Mucosa of descending colon (tissue), 3 donors: ENCODE results near the gene ST3GAL4. TPM values are rescaled to one million over a fixed set of nuclear protein-coding genes. Genes with fewer than 3 reads are reported as not detected.
"Not testable (repeated sequence)": the region's sequence is repeated elsewhere in the genome, so short reads cannot be mapped to it uniquely, and the experiment has no call there.

Experiments
- ATAC-seq: fragments of 200-7000 bp; cut with Tn5 transposase; one replicate; pipeline ENCODE4 v1.9.1; 2020; ENCODE audit warnings: mild to moderate bottlenecking, moderate library complexity
- DNase-seq, 3 donors: peaks; one replicate each; pipeline ENCODE4 v3.0.0-alpha.2; 2020
- H3K36me3 ChIP-seq: fragments of 200-600 bp; one replicate; pipeline ENCODE4 v1.8.0; 2021; ENCODE audit warnings: low read depth, mild to moderate bottlenecking
- H3K4me1 ChIP-seq: fragments of 200-600 bp; one replicate; pipeline ENCODE4 v1.8.0; 2021; ENCODE audit warnings: low read depth, mild to moderate bottlenecking
- H3K4me3 ChIP-seq: fragments of 200-600 bp; one replicate; pipeline ENCODE4 v1.8.0; 2021; ENCODE audit warnings: mild to moderate bottlenecking
- H3K9me3 ChIP-seq: fragments of 200-600 bp; one replicate; pipeline ENCODE4 v1.8.0; 2021; ENCODE audit warnings: mild to moderate bottlenecking
- intact Hi-C, 2 donors: fragments of 100-400 bp; cut with DNase I in 1 of 2; cut with micrococcal nuclease in 1 of 2; formaldehyde crosslinking; loops; one replicate each; pipeline versions ENCODE4 v1.11.0 to v1.11.1; 2022; cut with DNase I, micrococcal nuclease
- long read RNA-seq, 2 donors: library from polyadenylated mRNA; unstranded; transcript quantifications; one replicate each; pipeline ENCODE4 v2.0.0, GENCODE V29; 2019 to 2021
- total RNA-seq, 3 donors: library from RNA; stranded (reverse); fragmentation: NEBNext Ultra II Directional in 2 of 3; extraction: Animal tissue kit (Norgen Biotek cat#: 25700) in 2 of 3; gene quantifications; one replicate each; pipeline versions ENCODE4 v1.2.1 to v1.2.4, GENCODE V29; 2021 to 2023
- TF ChIP-seq, protein P1 (sequence below): fragments of 200-600 bp; IDR thresholded peaks from one replicate; pipeline ENCODE4 v1.8.0; 2022; ENCODE audit warnings: antibody characterized with exemption, mild to moderate bottlenecking
- donor health status: DM: no; HTN: no; CAD: no; lungs with moderate emphysema.
- donor health status: DM: no; HTN: no; CAD: no.
- donor health status: DM: no; HTN: yes; CAD: no.

ST3GAL4 gene
- 100 to 1,000 TPM in 2 of 3 donors, 10 to 100 TPM in 1; 94.7 to 460 (median 217) TPM for total RNA-seq
- long read RNA-seq, donor 1, transcript ST3GAL4-209 (10 exons, 1,967 nt) = major isoform, 26 of 83 reads
- long read RNA-seq, donor 1, transcript ST3GAL4-204 (11 exons, 1,812 nt) = minor isoform, 17 of 83 reads
- long read RNA-seq, donor 1, partial matches to known transcripts = 13 of 83 reads
- long read RNA-seq, donor 1, other reads (novel, unspliced or antisense) = 20 of 83 reads
- long read RNA-seq, donor 2, transcript ST3GAL4-204 (11 exons, 1,812 nt) = minor isoform, 6 of 350 reads
- long read RNA-seq, donor 2, transcript ST3GAL4-209 (10 exons, 1,967 nt) = major isoform, 217 of 350 reads
- long read RNA-seq, donor 2, partial matches to known transcripts = 49 of 350 reads
- long read RNA-seq, donor 2, other reads (novel, unspliced or antisense) = 74 of 350 reads

GRCh38 chr11:126355324-126355925 is at the start of gene ST3GAL4:
ST3GAL4 (plus strand) TSS chr11:126355686; CDS start chr11:126406156, 50,470 bp downstream.
- DNase-seq = peak; percentile 68 to 85 (median 76)
- ATAC-seq = peak; percentile 73
- H3K4me1 ChIP-seq = no peaks in the 10 kb centered on the region
- H3K4me3 ChIP-seq = peak within 1 kb of the TSS; percentile 24
- H3K36me3 ChIP-seq = no peaks in the 10 kb centered on the region
- H3K9me3 ChIP-seq = no peaks in the 10 kb centered on the region
- TF ChIP-seq, protein P1, sequence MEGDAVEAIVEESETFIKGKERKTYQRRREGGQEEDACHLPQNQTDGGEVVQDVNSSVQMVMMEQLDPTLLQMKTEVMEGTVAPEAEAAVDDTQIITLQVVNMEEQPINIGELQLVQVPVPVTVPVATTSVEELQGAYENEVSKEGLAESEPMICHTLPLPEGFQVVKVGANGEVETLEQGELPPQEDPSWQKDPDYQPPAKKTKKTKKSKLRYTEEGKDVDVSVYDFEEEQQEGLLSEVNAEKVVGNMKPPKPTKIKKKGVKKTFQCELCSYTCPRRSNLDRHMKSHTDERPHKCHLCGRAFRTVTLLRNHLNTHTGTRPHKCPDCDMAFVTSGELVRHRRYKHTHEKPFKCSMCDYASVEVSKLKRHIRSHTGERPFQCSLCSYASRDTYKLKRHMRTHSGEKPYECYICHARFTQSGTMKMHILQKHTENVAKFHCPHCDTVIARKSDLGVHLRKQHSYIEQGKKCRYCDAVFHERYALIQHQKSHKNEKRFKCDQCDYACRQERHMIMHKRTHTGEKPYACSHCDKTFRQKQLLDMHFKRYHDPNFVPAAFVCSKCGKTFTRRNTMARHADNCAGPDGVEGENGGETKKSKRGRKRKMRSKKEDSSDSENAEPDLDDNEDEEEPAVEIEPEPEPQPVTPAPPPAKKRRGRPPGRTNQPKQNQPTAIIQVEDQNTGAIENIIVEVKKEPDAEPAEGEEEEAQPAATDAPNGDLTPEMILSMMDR = no peak
- intact Hi-C loops = no loop called here

DNA sequence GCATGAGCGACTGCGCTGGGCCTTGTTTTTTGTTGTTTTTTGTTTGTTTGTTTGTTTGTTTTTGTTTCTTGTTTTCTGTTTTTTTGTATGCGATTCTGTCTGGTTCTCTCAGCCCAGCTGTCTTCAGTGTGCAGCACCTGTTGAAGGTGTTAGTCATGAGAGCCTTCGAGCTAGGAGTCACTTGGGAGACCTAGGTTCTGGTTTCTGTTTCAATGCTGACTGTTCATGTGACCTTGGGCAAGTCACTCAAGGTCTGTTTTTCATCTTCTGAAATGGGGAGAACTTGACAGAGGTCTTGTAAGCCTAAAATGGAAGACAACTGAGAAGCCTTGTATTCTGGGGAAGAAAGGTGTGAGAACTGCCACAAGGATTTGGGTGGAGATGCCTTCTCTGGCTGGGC is 49.8 kb upstream of the ST3GAL4 start:
- H3K4me3 ChIP-seq = no peak overlapping the region
- H3K9me3 ChIP-seq = no peaks in the 10 kb centered on the region
- intact Hi-C loops = no loop called here
- H3K36me3 ChIP-seq = no peaks in the 10 kb centered on the region
- TF ChIP-seq, protein P1 = no peak
- DNase-seq (peak in 1 of 3 donors; percentile 11), ATAC-seq (no peak)
- H3K4me1 ChIP-seq = peaks cover 17% of the 10 kb centered on the region

GRCh38 chr11:126307706-126308105 is 47.8 kb upstream of the ST3GAL4 start:
- Histone ChIP-seq H3K4me1 (peaks cover 21% of the 10 kb centered on the region), H3K36me3 (no peaks in the 10 kb centered on the region), H3K9me3 (no peaks in the 10 kb centered on the region), H3K4me3 (no peak overlapping the region)
- TF ChIP-seq, protein P1 = no peak
- no peak for DNase-seq
- ATAC-seq = no peak
- intact Hi-C loops = no loop called here

- no peaks in the 10 kb centered on the region for H3K36me3 ChIP-seq
- H3K9me3 ChIP-seq = no peaks in the 10 kb centered on the region
- H3K4me1 ChIP-seq = peaks cover 26% of the 10 kb centered on the region
- ATAC-seq (no peak), DNase-seq (no peak)
- intact Hi-C loops = no loop called here
- TF ChIP-seq, protein P1 = no peak
- no peak overlapping the region for H3K4me3 ChIP-seq
These were observed 47.2 kb upstream of the ST3GAL4 start for GRCh38 chr11:126308271-126308671.

- intact Hi-C loops, H3K36me3 ChIP-seq, H3K9me3 ChIP-seq, H3K4me3 ChIP-seq, ATAC-seq: not testable (repeated sequence)
- DNase-seq = peak in 1 of 3 donors; percentile 11
- H3K4me1 ChIP-seq = peaks cover 28% of the 10 kb centered on the region
These were observed 46.7 kb upstream of the ST3GAL4 start for GRCh38 chr11:126308771-126309170.
